ENCODE data around the gene TUBGCP2.
A peak's percentile ranks its signal among the peaks of the same experiment; 100 is the strongest.

Gene TUBGCP2

DNA sequence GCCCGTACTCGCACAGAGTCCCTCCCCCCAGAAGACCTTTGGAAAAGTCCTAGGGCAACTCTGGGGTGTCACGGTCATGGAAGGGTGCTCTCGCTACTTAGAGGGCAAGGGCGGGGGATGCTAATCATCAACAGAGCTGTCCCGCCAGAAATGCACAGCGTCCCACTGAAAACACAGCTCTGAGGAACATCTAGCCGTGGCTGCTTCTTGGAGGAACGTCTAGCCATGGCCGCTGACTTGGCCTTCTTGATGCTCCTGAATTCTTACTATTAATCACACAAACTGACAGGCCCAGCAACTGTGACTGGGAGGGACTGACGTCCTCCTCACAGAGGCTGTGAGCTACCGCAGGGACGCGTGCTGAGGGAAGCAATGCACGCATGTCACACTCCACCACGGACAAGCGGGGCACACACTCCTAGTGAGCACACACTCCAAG, 1.7 kb downstream of the TUBGCP2 start:
- Histone ChIP-seq H3K23ac (ENCODE audit: low read length) (no peak overlapping the region), H4K5ac (ENCODE audit: low read length) (no peak overlapping the region), H3K18ac (ENCODE audit: low read length) (no peak overlapping the region), H3K56ac (ENCODE audit: low read length) (no peak overlapping the region), H2BK15ac (replicated peaks; ENCODE audit: low read depth) (no peak overlapping the region), H3K4me1 (ENCODE audit: control insufficient read depth, low read depth, low read length) (no peaks in the 10 kb centered on the region), H2AK5ac (ENCODE audit: low read length) (no peak overlapping the region), H2BK120ac (ENCODE audit: low read depth, low read length) (no peak overlapping the region), H3K9ac (ENCODE audit: low read length) (no peak overlapping the region), H3K79me2 (ENCODE audit: control insufficient read depth, insufficient read depth, low read length) (peaks cover 24% of the 10 kb centered on the region), H3K4ac (ENCODE audit: low read depth, low read length) (no peak overlapping the region), H3K4me3 (ENCODE audit: low read length) (no peak overlapping the region), H3K36me3 (ENCODE audit: control insufficient read depth, insufficient read depth, low read length) (peaks cover 2% of the 10 kb centered on the region), H3K27me3 (ENCODE audit: insufficient read depth, low read length, poor library complexity) (no peaks in the 10 kb centered on the region), H2BK5ac (ENCODE audit: low read length) (no peak overlapping the region), H3K27ac (ENCODE audit: low read depth, low read length) (no peak overlapping the region), H3K4me2 (ENCODE audit: low read length) (no peak overlapping the region), H3K79me1 (ENCODE audit: low read length) (peaks cover 29% of the 10 kb centered on the region), H4K8ac (ENCODE audit: low read depth, low read length) (no peak overlapping the region)
- WGBS (ENCODE audit: extremely low coverage, insufficient coverage, low lambda C conversion rate): no CpG with 5 or more reads among the region's 17 CpGs
- no peak for DNase-seq

GRCh38 chr10:133306097-133306476, 2.6 kb downstream of the TUBGCP2 start:
- H3K79me1 ChIP-seq (ENCODE audit: low read length): peaks cover 29% of the 10 kb centered on the region
- no CpG with 5 or more reads among the region's 5 CpGs for WGBS (ENCODE audit: extremely low coverage, insufficient coverage, low lambda C conversion rate)

DNA sequence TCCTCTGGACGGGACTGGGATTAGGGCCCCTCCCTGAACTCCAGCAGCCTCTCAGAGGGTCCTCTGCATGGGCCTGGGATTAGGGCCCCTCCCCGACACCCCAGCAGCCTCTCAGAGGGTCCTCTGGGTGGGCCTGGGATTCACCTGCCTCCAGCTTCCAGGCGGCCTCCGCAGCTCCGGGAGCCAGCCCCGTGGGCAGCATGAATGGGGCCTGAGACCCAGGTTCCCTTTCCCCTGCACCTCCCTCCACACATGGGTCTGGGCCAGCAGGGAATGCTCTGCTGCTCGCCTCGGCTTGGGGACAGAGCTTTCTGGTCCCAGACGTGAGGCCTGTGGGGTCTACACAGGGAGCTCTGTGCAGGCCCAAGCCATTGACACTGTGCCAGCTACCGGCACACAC, 5.5 kb downstream of the TUBGCP2 start:
- H3K27me3 ChIP-seq (ENCODE audit: insufficient read depth, low read length, poor library complexity): no peaks in the 10 kb centered on the region
- no peak overlapping the region for H4K5ac ChIP-seq (ENCODE audit: low read length)
- peaks cover 29% of the 10 kb centered on the region for H3K79me1 ChIP-seq (ENCODE audit: low read length)
- H3K4ac ChIP-seq (ENCODE audit: low read depth, low read length): no peak overlapping the region
- no peak overlapping the region for H4K8ac ChIP-seq (ENCODE audit: low read depth, low read length)
- H3K23ac ChIP-seq (ENCODE audit: low read length): no peak overlapping the region
- no peak overlapping the region for H2BK120ac ChIP-seq (ENCODE audit: low read depth, low read length)
- no peak overlapping the region for H3K27ac ChIP-seq (ENCODE audit: low read depth, low read length)
- H3K4me2 ChIP-seq (ENCODE audit: low read length): no peak overlapping the region
- no peak overlapping the region for H3K4me3 ChIP-seq (ENCODE audit: low read length)
- H3K56ac ChIP-seq (ENCODE audit: low read length): no peak overlapping the region
- no peak overlapping the region for H2AK5ac ChIP-seq (ENCODE audit: low read length)
- no peaks in the 10 kb centered on the region for H3K4me1 ChIP-seq (ENCODE audit: control insufficient read depth, low read depth, low read length)
- H3K79me2 ChIP-seq (ENCODE audit: control insufficient read depth, insufficient read depth, low read length): peaks cover 24% of the 10 kb centered on the region
- no peak overlapping the region for H2BK15ac ChIP-seq (replicated peaks; ENCODE audit: low read depth)
- no peak overlapping the region for H3K18ac ChIP-seq (ENCODE audit: low read length)
- WGBS (ENCODE audit: extremely low coverage, insufficient coverage, low lambda C conversion rate): no CpG with 5 or more reads among the region's 10 CpGs
- H3K9ac ChIP-seq (ENCODE audit: low read length): no peak overlapping the region
- DNase-seq: no peak
- peaks cover 5% of the 10 kb centered on the region for H3K36me3 ChIP-seq (ENCODE audit: control insufficient read depth, insufficient read depth, low read length)
- H2BK5ac ChIP-seq (ENCODE audit: low read length): no peak overlapping the region

More at GRCh38 chr10:133306097-133306476, 2.6 kb downstream of the TUBGCP2 start:
- Histone ChIP-seq H4K5ac (ENCODE audit: low read length) (no peak overlapping the region), H3K27ac (ENCODE audit: low read depth, low read length) (no peak overlapping the region), H3K4me3 (ENCODE audit: low read length) (no peak overlapping the region), H3K4ac (ENCODE audit: low read depth, low read length) (no peak overlapping the region), H3K4me2 (ENCODE audit: low read length) (no peak overlapping the region), H3K4me1 (ENCODE audit: control insufficient read depth, low read depth, low read length) (no peaks in the 10 kb centered on the region), H3K9ac (ENCODE audit: low read length) (no peak overlapping the region), H2BK120ac (ENCODE audit: low read depth, low read length) (no peak overlapping the region), H3K23ac (ENCODE audit: low read length) (no peak overlapping the region), H3K27me3 (ENCODE audit: insufficient read depth, low read length, poor library complexity) (no peaks in the 10 kb centered on the region), H3K79me2 (ENCODE audit: control insufficient read depth, insufficient read depth, low read length) (peaks cover 24% of the 10 kb centered on the region), H2BK5ac (ENCODE audit: low read length) (no peak overlapping the region), H2AK5ac (ENCODE audit: low read length) (no peak overlapping the region), H4K8ac (ENCODE audit: low read depth, low read length) (no peak overlapping the region), H3K18ac (ENCODE audit: low read length) (no peak overlapping the region), H3K36me3 (ENCODE audit: control insufficient read depth, insufficient read depth, low read length) (peaks cover 2% of the 10 kb centered on the region), H3K56ac (ENCODE audit: low read length) (no peak overlapping the region), H2BK15ac (replicated peaks; ENCODE audit: low read depth) (no peak overlapping the region)
- peak; percentile 29 for DNase-seq

DNA sequence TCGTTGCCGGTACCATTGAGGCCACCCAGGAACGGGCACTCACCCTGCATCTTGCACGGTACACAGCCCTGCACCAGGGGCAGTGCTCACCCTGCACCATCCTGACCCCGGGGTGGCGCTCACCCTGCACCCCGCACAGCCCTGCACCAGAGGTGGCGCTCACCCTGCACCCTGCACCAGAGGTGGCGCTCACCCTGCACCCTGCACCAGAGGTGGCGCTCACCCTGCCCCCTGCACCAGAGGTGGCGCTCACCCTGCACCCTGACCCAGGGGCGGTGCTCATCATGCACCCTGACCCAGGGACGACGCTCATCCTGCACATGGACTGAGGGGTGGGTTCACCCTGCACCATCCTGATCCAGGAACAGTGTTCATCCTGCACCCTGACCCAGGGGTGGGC, 6.4 kb downstream of the TUBGCP2 start:
- Histone ChIP-seq H3K4ac (ENCODE audit: low read depth, low read length) (no peak overlapping the region), H3K79me1 (ENCODE audit: low read length) (peaks cover 22% of the 10 kb centered on the region), H3K23ac (ENCODE audit: low read length) (no peak overlapping the region), H3K4me3 (ENCODE audit: low read length) (no peak overlapping the region), H3K4me1 (ENCODE audit: control insufficient read depth, low read depth, low read length) (no peaks in the 10 kb centered on the region), H2AK5ac (ENCODE audit: low read length) (no peak overlapping the region), H3K56ac (ENCODE audit: low read length) (no peak overlapping the region), H2BK15ac (replicated peaks; ENCODE audit: low read depth) (no peak overlapping the region), H3K79me2 (ENCODE audit: control insufficient read depth, insufficient read depth, low read length) (peaks cover 15% of the 10 kb centered on the region), H2BK120ac (ENCODE audit: low read depth, low read length) (no peak overlapping the region), H3K18ac (ENCODE audit: low read length) (no peak overlapping the region), H3K27me3 (ENCODE audit: insufficient read depth, low read length, poor library complexity) (no peaks in the 10 kb centered on the region), H3K9ac (ENCODE audit: low read length) (no peak overlapping the region), H4K8ac (ENCODE audit: low read depth, low read length) (no peak overlapping the region), H4K5ac (ENCODE audit: low read length) (no peak overlapping the region), H2BK5ac (ENCODE audit: low read length) (no peak overlapping the region), H3K36me3 (ENCODE audit: control insufficient read depth, insufficient read depth, low read length) (peaks cover 8% of the 10 kb centered on the region), H3K27ac (ENCODE audit: low read depth, low read length) (no peak overlapping the region), H3K4me2 (ENCODE audit: low read length) (no peak overlapping the region)
- DNase-seq: no peak
- WGBS (ENCODE audit: extremely low coverage, insufficient coverage, low lambda C conversion rate): no CpG with 5 or more reads among the region's 14 CpGs

DNA sequence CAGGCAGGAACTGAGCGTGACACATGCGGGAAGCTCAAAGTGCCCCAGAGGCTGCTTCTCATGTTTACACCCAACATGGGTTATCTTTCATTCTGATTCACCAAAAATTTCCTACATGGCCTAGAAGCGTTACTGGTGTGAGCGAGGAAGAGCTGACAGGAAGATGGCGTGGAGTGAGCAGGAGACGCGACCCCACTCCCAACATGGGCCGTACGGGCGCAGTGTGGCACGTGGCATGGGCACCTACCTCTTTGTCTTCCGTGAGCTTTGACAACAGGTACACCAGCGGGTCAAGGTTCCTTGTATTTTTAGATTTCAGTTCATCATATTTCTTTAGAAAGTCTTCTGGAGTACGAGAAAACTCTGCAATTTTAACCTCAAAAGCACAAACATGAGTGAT, 8.9 kb downstream of the TUBGCP2 start:
- Histone ChIP-seq H3K27me3 (ENCODE audit: insufficient read depth, low read length, poor library complexity) (no peaks in the 10 kb centered on the region), H2AK5ac (ENCODE audit: low read length) (no peak overlapping the region), H2BK5ac (ENCODE audit: low read length) (no peak overlapping the region), H3K9ac (ENCODE audit: low read length) (no peak overlapping the region), H3K18ac (ENCODE audit: low read length) (no peak overlapping the region), H4K8ac (ENCODE audit: low read depth, low read length) (no peak overlapping the region), H3K36me3 (ENCODE audit: control insufficient read depth, insufficient read depth, low read length) (peaks cover 10% of the 10 kb centered on the region), H3K4me3 (ENCODE audit: low read length) (no peak overlapping the region), H2BK15ac (replicated peaks; ENCODE audit: low read depth) (no peak overlapping the region), H3K23ac (ENCODE audit: low read length) (no peak overlapping the region), H3K79me2 (ENCODE audit: control insufficient read depth, insufficient read depth, low read length) (peaks cover 6% of the 10 kb centered on the region), H3K4me1 (ENCODE audit: control insufficient read depth, low read depth, low read length) (no peaks in the 10 kb centered on the region), H3K27ac (ENCODE audit: low read depth, low read length) (no peak overlapping the region), H3K4me2 (ENCODE audit: low read length) (no peak overlapping the region), H4K5ac (ENCODE audit: low read length) (no peak overlapping the region), H2BK120ac (ENCODE audit: low read depth, low read length) (no peak overlapping the region), H3K79me1 (ENCODE audit: low read length) (peaks cover 9% of the 10 kb centered on the region), H3K56ac (ENCODE audit: low read length) (no peak overlapping the region), H3K4ac (ENCODE audit: low read depth, low read length) (no peak overlapping the region)
- no peak for DNase-seq
- no CpG with 5 or more reads among the region's 14 CpGs for WGBS (ENCODE audit: extremely low coverage, insufficient coverage, low lambda C conversion rate)

GRCh38 chr10:133299224-133299623, 9.4 kb downstream of the TUBGCP2 start:
- H2BK120ac ChIP-seq (ENCODE audit: low read depth, low read length): no peak overlapping the region
- no peak overlapping the region for H3K56ac ChIP-seq (ENCODE audit: low read length)
- H3K79me1 ChIP-seq (ENCODE audit: low read length): peaks cover 9% of the 10 kb centered on the region
- no peak overlapping the region for H2BK5ac ChIP-seq (ENCODE audit: low read length)
- H3K4me2 ChIP-seq (ENCODE audit: low read length): no peak overlapping the region
- no peak overlapping the region for H3K4ac ChIP-seq (ENCODE audit: low read depth, low read length)
- H2BK15ac ChIP-seq (replicated peaks; ENCODE audit: low read depth): no peak overlapping the region
- DNase-seq: no peak
- no peak overlapping the region for H2AK5ac ChIP-seq (ENCODE audit: low read length)
- H3K27ac ChIP-seq (ENCODE audit: low read depth, low read length): no peak overlapping the region
- H3K4me3 ChIP-seq (ENCODE audit: low read length): no peak overlapping the region
- no peak overlapping the region for H3K18ac ChIP-seq (ENCODE audit: low read length)
- peaks cover 6% of the 10 kb centered on the region for H3K79me2 ChIP-seq (ENCODE audit: control insufficient read depth, insufficient read depth, low read length)
- peaks cover 10% of the 10 kb centered on the region for H3K36me3 ChIP-seq (ENCODE audit: control insufficient read depth, insufficient read depth, low read length)
- H3K4me1 ChIP-seq (ENCODE audit: control insufficient read depth, low read depth, low read length): no peaks in the 10 kb centered on the region
- H3K23ac ChIP-seq (ENCODE audit: low read length): no peak overlapping the region
- no peak overlapping the region for H4K8ac ChIP-seq (ENCODE audit: low read depth, low read length)
- WGBS (ENCODE audit: extremely low coverage, insufficient coverage, low lambda C conversion rate): no CpG with 5 or more reads among the region's 10 CpGs
- no peak overlapping the region for H3K9ac ChIP-seq (ENCODE audit: low read length)
- H4K5ac ChIP-seq (ENCODE audit: low read length): no peak overlapping the region
- H3K27me3 ChIP-seq (ENCODE audit: insufficient read depth, low read length, poor library complexity): no peaks in the 10 kb centered on the region

All from mesendoderm (in vitro differentiated cells).